Right renal cortex interstitium (tissue), 3 donors: ENCODE data around the gene SYNE3. TPM values are rescaled to one million over a fixed set of nuclear protein-coding genes. Genes with fewer than 3 reads are reported as not detected.

Experiments used
- DNase-seq, 3 donors: peaks; one replicate each; pipeline ENCODE4 v3.0.0-alpha.2; 2013; ENCODE audit warnings: low read depth in 3 of 3, low spot score in 2 of 3
- polyA plus RNA-seq, 3 donors: library from polyadenylated mRNA; unstranded; fragments of 120-200 nt; gene quantifications; one replicate each; pipeline ENCODE4 v1.2.1, GENCODE V29; 2013; ENCODE audit not compliant: insufficient read length in 3 of 3

SYNE3 gene, protein sequence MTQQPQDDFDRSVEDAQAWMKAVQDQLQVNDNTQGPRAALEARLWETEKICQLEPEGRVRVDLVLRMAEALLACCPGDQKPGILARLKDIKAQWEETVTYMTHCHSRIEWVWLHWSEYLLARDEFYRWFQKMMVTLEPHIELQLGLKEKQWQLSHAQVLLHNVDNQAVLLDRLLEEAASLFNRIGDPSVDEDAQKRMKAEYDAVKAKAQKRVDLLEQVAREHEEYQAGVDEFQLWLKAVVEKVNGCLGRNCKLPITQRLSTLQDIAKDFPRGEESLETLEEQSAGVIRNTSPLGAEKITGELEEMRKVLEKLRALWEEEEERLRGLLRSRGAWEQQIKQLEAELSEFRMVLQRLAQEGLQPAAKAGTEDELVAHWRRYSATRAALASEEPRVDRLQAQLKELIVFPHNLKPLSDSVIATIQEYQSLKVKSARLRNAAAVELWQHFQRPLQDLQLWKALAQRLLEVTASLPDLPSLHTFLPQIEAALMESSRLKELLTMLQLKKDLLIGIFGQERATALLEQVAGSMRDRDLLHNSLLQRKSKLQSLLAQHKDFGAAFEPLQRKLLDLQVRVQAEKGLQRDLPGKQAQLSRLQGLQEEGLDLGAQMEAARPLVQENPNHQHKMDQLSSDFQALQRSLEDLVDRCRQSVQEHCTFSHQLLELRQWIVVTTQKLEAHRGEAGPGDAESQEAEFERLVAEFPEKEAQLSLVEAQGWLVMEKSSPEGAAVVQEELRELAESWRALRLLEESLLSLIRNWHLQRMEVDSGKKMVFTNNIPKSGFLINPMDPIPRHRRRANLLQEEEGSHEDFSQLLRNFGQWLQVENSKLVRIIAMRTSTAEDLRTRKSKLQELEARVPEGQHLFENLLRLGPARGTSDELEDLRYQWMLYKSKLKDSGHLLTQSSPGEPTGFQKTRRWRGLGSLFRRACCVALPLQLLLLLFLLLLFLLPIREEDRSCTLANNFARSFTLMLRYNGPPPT
- polyA plus RNA-seq: 1 to 10 TPM; 1.6 to 2.2 (median 1.9) TPM

GRCh38 chr14:95516554-95517181 lies at the start of gene SYNE3:
Gene SYNE3, minus strand, starts transcription at chr14:95516650. Its CDS starts 40,829 bp downstream, at chr14:95475821.
- DNase-seq: no peak

DNA sequence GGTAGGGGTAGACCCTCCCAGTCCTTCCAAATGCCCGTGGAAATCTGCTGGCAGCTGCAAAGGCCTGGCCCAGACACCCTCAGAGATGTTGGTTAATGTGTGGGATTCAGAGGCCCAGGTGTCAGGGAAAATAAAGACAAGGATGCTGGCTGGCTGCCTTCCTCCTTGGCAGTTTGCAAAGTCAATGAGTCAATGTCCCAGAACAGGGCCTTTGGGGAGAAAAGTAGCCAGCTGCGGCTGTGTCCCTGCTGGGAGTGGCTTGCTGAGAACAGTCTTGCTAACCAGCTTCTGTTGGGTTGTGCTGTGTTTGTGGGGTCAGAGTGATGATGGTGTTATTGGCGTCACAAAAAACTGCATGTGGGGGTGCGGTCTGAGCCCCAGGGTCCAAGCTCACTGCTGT lies 47.6 kb upstream of the SYNE3 start:
- DNase-seq: no peak

DNA sequence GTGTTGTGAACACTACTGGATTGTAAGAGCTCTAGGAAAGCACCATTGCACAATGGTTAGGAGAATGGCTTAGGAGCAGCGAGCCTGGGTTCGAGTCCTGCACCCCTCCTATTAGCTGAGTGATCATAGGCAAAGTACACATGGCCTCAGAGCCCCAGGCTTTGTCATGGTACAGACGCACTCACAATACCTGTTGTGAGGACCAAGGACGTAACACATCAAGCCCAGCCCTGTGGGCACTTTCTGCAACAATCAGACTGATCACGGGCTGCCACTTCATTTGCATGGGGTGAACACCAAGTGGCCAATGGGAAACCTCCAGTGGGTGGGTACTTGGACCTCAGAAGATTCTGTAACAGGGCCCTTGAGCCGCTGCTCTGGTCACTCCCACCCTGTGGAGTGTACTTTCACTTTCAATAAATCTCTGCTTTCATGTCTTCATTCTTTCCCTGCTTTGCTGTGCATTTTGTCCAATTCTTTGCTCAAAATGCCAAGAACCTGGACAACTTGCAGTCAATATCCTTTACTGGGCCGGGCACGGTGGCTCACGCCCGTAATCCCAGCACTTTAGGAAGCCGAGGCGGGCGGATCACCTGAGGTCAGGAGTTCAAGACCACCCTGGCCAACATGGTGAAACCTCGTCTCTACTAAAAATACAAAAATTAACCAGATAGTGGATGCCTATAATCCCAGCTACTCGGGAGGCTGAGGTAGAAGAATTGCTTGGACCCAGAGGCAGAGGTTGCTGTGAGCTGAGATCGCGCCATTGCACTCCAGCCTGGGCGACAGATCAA lies 46.6 kb upstream of the SYNE3 start:
- DNase-seq: no peak

DNA sequence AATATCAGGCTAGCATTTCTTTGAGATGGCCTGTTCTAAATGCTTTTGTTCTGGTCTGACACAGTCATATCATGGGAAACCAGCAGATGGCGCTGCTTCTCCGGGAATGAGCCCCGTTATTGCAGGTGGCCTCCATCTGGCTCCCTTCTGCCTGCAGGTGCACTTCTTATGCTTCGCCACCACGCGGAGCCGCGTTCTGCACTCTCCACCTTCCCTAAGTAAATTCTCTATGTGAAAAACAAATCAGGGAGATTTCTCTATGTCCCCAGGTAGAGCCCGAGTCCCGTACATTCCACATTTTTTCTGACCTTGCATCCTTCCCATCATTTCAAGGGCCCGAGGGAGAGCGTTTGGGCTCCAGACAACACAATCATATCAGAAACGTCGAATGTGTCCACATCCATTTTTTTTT lies 44.6 kb upstream of the SYNE3 start:
- peak; percentile 75 to 81 (median 79) for DNase-seq

DNA sequence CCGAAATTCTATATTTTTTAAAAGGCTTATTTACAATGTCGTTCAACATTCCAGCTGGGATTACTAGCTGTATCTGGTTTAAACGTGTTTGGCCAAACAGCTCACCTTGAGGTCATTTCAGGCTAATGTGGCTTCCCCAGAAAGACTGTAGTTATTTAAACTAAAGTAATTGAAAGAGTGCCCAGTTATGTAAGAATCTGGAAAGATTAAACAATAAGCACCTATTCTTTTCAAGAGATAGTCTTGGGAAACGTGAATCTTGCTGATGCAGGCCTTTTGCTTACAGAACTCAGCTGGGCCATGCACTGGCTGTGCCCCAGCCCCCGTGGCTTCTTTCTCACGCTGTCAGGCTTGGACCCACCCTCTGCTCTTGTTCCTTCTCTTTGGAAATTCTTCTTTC lies 42.8 kb upstream of the SYNE3 start:
- DNase-seq: no peak

DNA sequence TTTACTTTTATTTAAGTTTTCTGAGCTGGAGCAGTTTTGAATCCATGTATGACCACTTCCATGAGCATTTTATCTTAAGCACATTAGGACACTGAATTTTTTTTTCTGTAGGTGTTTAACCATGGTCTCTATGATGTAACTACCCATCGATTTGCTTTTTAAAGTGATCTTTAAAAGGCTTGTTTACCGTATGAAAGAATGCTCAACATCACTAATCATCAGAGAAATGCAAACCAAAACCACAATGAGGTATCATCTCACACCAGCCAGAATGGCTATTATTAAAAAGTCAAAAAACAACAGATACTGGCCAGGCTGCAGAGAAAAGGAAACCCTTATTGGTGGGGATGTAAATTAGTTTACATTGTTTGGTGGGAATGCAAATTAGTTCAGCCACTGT lies 41.4 kb upstream of the SYNE3 start:
- DNase-seq: no peak

- DNase-seq: no peak
Measured at GRCh38 chr14:95557291-95557690, 40.8 kb upstream of the SYNE3 start.

DNA sequence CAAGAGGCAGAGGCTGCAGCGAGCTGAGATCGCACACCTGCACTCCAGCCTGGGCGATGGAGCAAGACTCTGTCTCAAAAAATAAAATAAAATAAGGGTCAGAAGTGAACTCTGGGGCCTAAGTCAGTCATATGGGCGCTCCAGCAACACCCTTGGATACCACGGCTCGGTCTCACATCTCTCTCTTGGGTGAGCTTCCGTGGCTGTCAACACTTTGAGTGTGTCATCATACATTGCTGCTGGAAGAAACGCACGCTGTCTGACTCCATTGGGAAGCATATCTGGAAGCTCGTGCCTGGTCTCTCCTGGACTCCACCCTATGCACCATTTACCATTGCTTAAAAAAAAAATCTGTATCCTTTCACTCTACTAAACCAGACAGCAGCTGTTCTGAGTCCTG lies 38.6 kb upstream of the SYNE3 start:
- DNase-seq: no peak

GRCh38 chr14:95553141-95553540 lies 36.7 kb upstream of the SYNE3 start:
- DNase-seq: no peak

GRCh38 chr14:95551435-95551834 lies 35.0 kb upstream of the SYNE3 start:
- no peak for DNase-seq

- no peak for DNase-seq
Measured at GRCh38 chr14:95549656-95550585, 33.5 kb upstream of the SYNE3 start.

DNA sequence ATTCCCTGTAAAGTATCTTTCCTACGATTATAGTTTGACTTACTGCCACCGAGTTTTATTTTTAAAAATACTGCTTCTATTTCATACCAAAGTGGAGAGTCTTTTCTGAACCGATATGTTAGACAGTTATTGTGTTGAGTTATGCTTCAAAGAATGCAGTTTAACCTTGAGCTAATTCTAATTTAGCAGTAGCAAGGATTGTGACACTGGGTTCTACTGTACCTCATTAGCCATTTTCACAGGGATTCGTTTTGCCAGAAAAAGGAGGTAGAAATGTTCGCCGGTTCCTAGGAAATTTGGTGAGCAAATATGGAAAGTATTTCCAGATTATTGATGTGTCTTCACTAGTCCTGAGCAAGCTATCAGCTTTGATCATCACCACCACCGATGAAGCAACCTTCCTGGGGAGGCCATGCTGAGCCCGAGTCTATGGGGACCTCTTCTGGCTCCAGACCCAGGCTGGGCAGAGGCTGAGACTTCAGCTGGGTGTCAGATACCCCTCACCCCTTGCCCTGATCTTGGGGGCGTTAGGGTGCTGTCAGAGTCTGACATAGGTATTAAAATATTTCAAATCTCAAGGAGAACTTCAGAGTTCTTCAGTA lies 32.0 kb upstream of the SYNE3 start:
- DNase-seq: no peak

DNA sequence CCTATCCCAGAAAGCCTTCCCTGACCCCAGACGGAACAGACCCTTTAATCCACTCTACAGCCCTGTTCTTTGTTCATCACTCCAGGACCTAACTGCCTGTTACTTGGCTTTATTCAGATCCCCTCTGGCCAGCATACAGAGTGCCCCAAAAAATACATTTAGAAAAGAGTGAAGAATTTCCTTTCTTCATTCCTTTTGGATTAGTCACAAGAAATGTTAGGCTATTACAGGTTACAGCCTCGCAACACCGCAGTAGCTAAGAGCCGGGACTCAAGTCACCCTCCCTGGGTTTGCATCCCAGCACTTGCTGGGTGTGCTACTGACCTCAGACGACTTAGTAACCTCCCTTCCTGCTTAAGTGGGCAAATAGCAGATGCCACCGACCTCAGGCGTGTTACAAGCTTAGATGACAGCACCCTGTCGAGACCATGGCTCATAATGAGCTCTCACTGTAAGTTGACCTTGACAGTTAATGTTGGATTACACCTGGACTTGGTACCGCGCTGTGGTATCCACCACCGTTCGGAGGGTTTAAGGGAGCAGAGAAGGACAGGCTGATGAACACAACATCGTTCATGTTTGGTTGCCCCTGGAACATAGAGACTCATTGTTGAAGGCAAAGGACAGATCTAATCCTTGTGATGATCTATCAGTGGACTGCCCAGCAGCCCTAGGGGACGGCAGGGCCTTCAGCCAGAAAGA lies 31.3 kb upstream of the SYNE3 start:
- no peak for DNase-seq

DNA sequence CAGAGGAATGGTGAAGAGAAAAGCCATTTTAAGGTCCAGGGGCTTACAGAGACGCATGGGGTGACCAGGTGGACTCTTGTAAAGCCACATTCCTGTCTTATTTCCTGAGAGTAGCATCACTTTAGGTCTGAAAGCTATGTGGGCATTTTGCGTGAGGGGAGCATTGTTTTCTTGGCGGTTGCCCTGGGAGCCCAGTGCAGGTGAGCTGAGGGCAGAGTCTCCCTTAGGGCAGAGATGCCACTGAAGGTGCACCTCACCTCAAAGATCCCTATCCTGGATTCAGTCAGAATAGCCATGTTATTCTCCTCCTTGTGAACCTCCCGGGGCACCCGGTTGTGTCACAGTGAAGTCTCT lies 30.8 kb upstream of the SYNE3 start:
- no peak for DNase-seq

GRCh38 chr14:95545515-95546168 lies 29.2 kb upstream of the SYNE3 start:
- no peak for DNase-seq

- no peak for DNase-seq
Measured at GRCh38 chr14:95544588-95544987, 28.1 kb upstream of the SYNE3 start.

DNA sequence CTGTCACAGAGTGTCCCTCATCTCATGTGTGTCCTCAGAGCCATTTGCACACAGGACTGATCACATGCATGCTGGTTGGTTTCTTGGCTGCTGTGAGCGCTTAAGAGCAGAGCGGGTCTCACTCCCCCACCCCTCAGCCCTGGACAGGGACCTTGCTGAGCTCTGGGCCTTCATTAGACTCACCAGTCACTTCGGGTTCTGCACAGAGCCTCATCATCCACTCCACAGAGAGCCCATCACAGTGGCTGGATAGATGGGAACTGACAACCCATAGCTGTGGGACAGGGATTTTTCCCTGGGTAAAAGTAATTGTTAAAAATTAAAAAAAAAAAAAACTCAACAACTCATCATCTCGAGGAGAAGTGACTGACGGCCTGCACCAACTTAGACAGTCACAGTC lies 26.6 kb upstream of the SYNE3 start:
- no peak for DNase-seq
